ENCODE results near the gene PARP2.

The PARP2 gene

GRCh38 chr14:20400589-20400964 is 57.1 kb downstream of the PARP2 start:
- DNase-seq (ENCODE audit: low read depth in 2 of 2), result no peak

- DNase-seq (ENCODE audit: low read depth in 2 of 2), result no peak
Measured at GRCh38 chr14:20400965-20401593, 57.6 kb downstream of the PARP2 start.

- DNase-seq (ENCODE audit: low read depth in 2 of 2), result no peak
Measured at GRCh38 chr14:20403521-20403920, 60.1 kb downstream of the PARP2 start.

All from fibroblast of skin of left quadriceps (primary cell).